HCT116 (cell line): ENCODE results near the gene TM7SF3.

Source experiments
- CTCF ChIP-seq, 3 experiments: fragments of 200-600 bp in 1 of 3; sonication (generic) in 1 of 3; IDR thresholded peaks in 2 of 3; conservative IDR thresholded peaks in 1 of 3; 2 replicates each; pipeline ENCODE4 v1.5.1; 2012 to 2017; ENCODE audit warnings: low read depth in 2 of 3, low read length in 2 of 3, antibody characterized with exemption in 1 of 3, borderline replicate concordance in 1 of 3, control low read depth in 1 of 3, mild to moderate bottlenecking in 1 of 3, mixed read lengths in 1 of 3, mixed run types in 1 of 3, moderate library complexity in 1 of 3; ENCODE audit not compliant: insufficient read depth in 1 of 3
- POLR2A ChIP-seq: IDR thresholded peaks from 2 replicates; pipeline ENCODE4 v1.7.0; 2011; ENCODE audit warnings: borderline replicate concordance; ENCODE audit not compliant: insufficient read depth, insufficient read length; ENCODE audit errors: extremely low read depth
- POLR2AphosphoS5 ChIP-seq: IDR thresholded peaks from 2 replicates; pipeline ENCODE4 v1.6.1; 2011; ENCODE audit warnings: mild to moderate bottlenecking, low read depth, low read length, moderate library complexity
- SP1 ChIP-seq: IDR thresholded peaks from 2 replicates; pipeline ENCODE4 v1.6.1; 2012; ENCODE audit warnings: low read depth
- SRF ChIP-seq: IDR thresholded peaks from 2 replicates; pipeline ENCODE4 v1.6.1; 2012; ENCODE audit warnings: low read depth

- no peak for TF ChIP-seq CTCF (IDR thresholded peaks at IDR 0.05 in 2 of 3, conservative IDR thresholded peaks at IDR 0.05 in 1 of 3; ENCODE audit: borderline replicate concordance in 1 of 3, insufficient read depth in 1 of 3, low read depth in 2 of 3, low read length in 2 of 3)
- no peak for TF ChIP-seq SRF
- TF ChIP-seq POLR2AphosphoS5: no peak
- no peak for TF ChIP-seq POLR2A
- no peak for TF ChIP-seq SP1
Observed at GRCh38 chr12:27000961-27001360, 13.2 kb downstream of the TM7SF3 start.
